ENCODE results near the gene CCDC85C.

The CCDC85C gene

DNA sequence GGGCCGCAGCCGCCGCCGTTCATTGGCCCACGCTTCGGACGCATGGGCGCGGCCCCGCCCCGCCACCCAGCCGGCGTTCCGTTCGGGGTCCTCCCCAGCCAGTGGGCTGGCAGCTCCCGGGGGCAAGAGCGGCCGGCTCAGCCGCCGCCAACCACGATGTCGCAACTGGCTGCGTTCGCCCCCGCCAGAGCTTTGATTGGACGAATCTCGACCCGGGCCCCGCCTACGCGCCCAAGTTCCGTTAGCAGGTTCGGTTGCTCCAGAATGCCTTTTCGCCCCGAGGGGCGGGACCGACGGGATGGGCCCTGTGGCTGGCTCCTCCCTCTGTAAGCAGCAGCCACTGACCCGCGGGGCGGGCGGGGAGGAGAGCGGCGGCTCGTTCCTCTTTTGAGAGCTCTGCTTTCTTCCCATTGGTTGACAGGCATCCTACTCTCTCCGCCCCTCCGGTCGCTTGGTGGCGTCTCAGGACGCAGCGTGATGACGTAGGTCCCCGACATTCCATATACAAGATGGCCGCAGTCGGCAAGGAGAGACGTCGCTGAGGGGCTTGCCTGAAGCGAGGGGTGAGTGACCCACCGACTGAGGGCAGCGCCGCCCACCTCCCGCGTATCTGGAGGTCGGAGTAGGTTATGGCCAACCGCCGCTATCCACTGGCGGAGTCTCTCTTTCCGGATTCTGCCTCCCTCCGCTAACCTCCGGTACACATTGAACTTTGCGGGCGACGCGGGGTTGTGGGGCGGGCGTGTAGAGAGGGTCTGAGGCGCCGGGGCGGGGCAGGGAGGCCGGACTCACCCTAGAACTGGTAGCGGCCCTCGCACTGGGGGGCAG lies 122.9 kb downstream of the CCDC85C start, which contains the start of gene CCNK:
Gene CCNK (plus strand): TSS at position 493 of the 828 bp plus-strand sequence. CDS start 11,269 bp downstream, outside the sequence.
- TF ChIP-seq CTCF (IDR thresholded peaks at IDR 0.05; ENCODE audit: low read depth, low read length): no peak
- peak; percentile 100 for DNase-seq (ENCODE audit: low read depth in 2 of 2)
- peak within 1 kb of the TSS; percentile 82 to 91 for H3K4me3 ChIP-seq (replicated peaks in 1 of 2; ENCODE audit: low read depth in 2 of 2, low read length in 2 of 2)

- DNase-seq (ENCODE audit: low read depth in 2 of 2): peak; percentile 58 to 71
- H3K4me3 ChIP-seq (replicated peaks in 1 of 2; ENCODE audit: low read depth in 2 of 2, low read length in 2 of 2): peak within 1 kb of the TSS; percentile 82 to 91
- TF ChIP-seq CTCF (IDR thresholded peaks at IDR 0.05; ENCODE audit: low read depth, low read length): no peak
Measured at GRCh38 chr14:99479906-99480869, 123.8 kb downstream of the CCDC85C start, which contains the start of gene SETD3. Gene SETD3, minus strand, starts transcription at chr14:99480859. Its CDS starts 15,054 bp downstream, at chr14:99465805.

GRCh38 chr14:99479160-99479905 lies 124.7 kb downstream of the CCDC85C start:
- TF ChIP-seq CTCF (IDR thresholded peaks at IDR 0.05; ENCODE audit: low read depth, low read length): no peak
- peak overlapping the region; percentile 76 to 82 for H3K4me3 ChIP-seq (replicated peaks in 1 of 2; ENCODE audit: low read depth in 2 of 2, low read length in 2 of 2)
- DNase-seq (ENCODE audit: low read depth in 2 of 2): peak; percentile 15 to 16

GRCh38 chr14:99478128-99478527 lies 125.9 kb downstream of the CCDC85C start:
- DNase-seq (ENCODE audit: low read depth in 2 of 2): no peak
- no peak overlapping the region for H3K4me3 ChIP-seq (replicated peaks in 1 of 2; ENCODE audit: low read depth in 2 of 2, low read length in 2 of 2)

GRCh38 chr14:99476864-99477263 lies 127.1 kb downstream of the CCDC85C start:
- DNase-seq (ENCODE audit: low read depth in 2 of 2): peak in 1 of 2 donors; percentile 58
- H3K4me3 ChIP-seq (replicated peaks in 1 of 2; ENCODE audit: low read depth in 2 of 2, low read length in 2 of 2): no peak overlapping the region
- no peak for TF ChIP-seq CTCF (IDR thresholded peaks at IDR 0.05; ENCODE audit: low read depth, low read length)

More at GRCh38 chr14:99478128-99478527, 125.9 kb downstream of the CCDC85C start:
- no peak for TF ChIP-seq CTCF (IDR thresholded peaks at IDR 0.05; ENCODE audit: low read depth, low read length)

DNA sequence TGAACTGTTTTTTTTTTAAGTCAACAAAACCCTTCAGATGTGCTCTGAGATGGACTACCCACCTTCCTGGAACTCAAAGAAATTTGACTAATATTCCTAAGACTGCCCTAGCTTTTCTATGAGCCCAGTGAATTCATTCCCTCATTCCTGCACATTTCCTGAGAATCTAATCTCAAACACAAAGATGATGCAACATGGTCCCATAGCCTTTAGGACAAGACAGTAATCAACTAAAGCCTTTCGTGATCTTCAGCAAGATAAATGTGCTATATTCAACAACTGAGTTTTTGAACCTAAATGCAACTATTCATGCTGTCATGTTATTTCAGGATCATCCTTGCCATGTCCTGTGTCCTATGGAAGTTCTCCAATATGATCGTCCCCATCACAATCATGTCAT lies 128.3 kb downstream of the CCDC85C start:
- no peak overlapping the region for H3K4me3 ChIP-seq (replicated peaks in 1 of 2; ENCODE audit: low read depth in 2 of 2, low read length in 2 of 2)
- no peak for DNase-seq (ENCODE audit: low read depth in 2 of 2)
- no peak for TF ChIP-seq CTCF (IDR thresholded peaks at IDR 0.05; ENCODE audit: low read depth, low read length)

Data from cardiac fibroblast (primary cell).